Upper lobe of right lung (tissue), 1 donor: ENCODE measurements around the gene RAB12. TPM values are rescaled to one million over a fixed set of nuclear protein-coding genes. Genes with fewer than 3 reads are reported as not detected.

Experiments
- ATAC-seq: fragments of 200-7000 bp; cut with Tn5 transposase; one replicate; pipeline ENCODE4 v1.9.1; 2020; ENCODE audit warnings: mild to moderate bottlenecking, moderate library complexity
- DNase-seq: peaks from one replicate; pipeline ENCODE4 v3.0.0-alpha.2; 2020
- H3K27ac ChIP-seq: fragments of 200-600 bp; one replicate; pipeline ENCODE4 v1.8.0; 2022
- H3K27me3 ChIP-seq: fragments of 200-600 bp; one replicate; pipeline ENCODE4 v1.8.0; 2022; ENCODE audit warnings: mild to moderate bottlenecking
- H3K36me3 ChIP-seq: fragments of 200-600 bp; one replicate; pipeline ENCODE4 v1.8.0; 2022
- H3K4me1 ChIP-seq: fragments of 200-600 bp; one replicate; pipeline ENCODE4 v1.8.0; 2022
- H3K4me3 ChIP-seq: fragments of 200-600 bp; one replicate; pipeline ENCODE4 v1.8.0; 2022; ENCODE audit warnings: mild to moderate bottlenecking
- H3K9me3 ChIP-seq: fragments of 200-600 bp; one replicate; pipeline ENCODE4 v1.8.0; 2022
- CTCF ChIP-seq: fragments of 200-600 bp; IDR thresholded peaks from one replicate; pipeline ENCODE4 v1.8.0; 2022; ENCODE audit warnings: antibody characterized with exemption
- intact Hi-C: fragments of 100-400 bp; cut with DNase I; formaldehyde crosslinking; loops from one replicate; pipeline ENCODE4 v1.11.0; 2022
- total RNA-seq: library from RNA; stranded (reverse); fragmentation: NEBNext Ultra II Directional; extraction: Animal tissue kit (Norgen Biotek cat#: 25700); gene quantifications from one replicate; pipeline ENCODE4 v1.2.1, GENCODE V29; 2021
- donor health status: DM: no; HTN: yes; CAD: no; lungs with severe emphysema.

Gene RAB12
- total RNA-seq, 1 donor from 2014 or later: 48.6 TPM

DNA sequence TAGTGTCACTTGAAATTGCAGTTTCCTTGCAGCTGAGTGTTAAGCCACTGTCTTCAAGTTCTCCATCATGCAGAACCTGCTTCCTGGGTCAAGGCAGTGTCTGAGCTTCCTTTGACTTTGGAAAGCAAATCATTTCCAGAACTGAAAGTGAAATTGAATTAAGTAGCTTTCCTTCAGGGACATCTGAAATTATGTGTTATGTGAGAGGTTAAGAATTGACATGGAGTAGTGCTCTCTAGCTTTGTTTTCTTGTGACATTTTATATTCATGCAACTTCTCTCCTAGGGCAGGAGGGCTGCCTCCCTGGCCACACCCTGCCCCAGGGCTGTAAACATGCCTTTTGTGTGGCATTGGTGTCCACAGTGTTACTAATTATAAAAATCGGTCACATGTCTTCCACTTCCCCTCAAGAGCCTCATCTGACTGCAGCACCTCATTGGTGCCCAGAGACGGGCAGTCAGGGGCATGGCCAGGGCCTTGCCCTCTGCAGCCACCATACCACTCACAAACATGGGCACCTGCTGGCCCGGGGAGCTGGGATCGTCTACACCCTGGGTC, 14.4 kb downstream of the RAB12 start:
- Histone ChIP-seq H3K27me3 (no peaks in the 10 kb centered on the region), H3K4me1 (peaks cover 26% of the 10 kb centered on the region), H3K36me3 (peaks cover 26% of the 10 kb centered on the region), H3K27ac (peak overlapping the region; percentile 74), H3K9me3 (no peaks in the 10 kb centered on the region), H3K4me3 (peak overlapping the region; percentile 30)
- ATAC-seq (peak; percentile 96), DNase-seq (peak; percentile 76)
- intact Hi-C loops: no loop called here
- no peak for TF ChIP-seq CTCF

GRCh38 chr18:8625461-8626092, 16.3 kb downstream of the RAB12 start:
- no peak overlapping the region for H3K27ac ChIP-seq
- H3K9me3 ChIP-seq: no peaks in the 10 kb centered on the region
- peaks cover 23% of the 10 kb centered on the region for H3K4me1 ChIP-seq
- no peak for ATAC-seq
- no peak for TF ChIP-seq CTCF
- H3K4me3 ChIP-seq: no peak overlapping the region
- intact Hi-C loops: no loop called here
- peaks cover 26% of the 10 kb centered on the region for H3K36me3 ChIP-seq
- no peaks in the 10 kb centered on the region for H3K27me3 ChIP-seq
- no peak for DNase-seq

DNA sequence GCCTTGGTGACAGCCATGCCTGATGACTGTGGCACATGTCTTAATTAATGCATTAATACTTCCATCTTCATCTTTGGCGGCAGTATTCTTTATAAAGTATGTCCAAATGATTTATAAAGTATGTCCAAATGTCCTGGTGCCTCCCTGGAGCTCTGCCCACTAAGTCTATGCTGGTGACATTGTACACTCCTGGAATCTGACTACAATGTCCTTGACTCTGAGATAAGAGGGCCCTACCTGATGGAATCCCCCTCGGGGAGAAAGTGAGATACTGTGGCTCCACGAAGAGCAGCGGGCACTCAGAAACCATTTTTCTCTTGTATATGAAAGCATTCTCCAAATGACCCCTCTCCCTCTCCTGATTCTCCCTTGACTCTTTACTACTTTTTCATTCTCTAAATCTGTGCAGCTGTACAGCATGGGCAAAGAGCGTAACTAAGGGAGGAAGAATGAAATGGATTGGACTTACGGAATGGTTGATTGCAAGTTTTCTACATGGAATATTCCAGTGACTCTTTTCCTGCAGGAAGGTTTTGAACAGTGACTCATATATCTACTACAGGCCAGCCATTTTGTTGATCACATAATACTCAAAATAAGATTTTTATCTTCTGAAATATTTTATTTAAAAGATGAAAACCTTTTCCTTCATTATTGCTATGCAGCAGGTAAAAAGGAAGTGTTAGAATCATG, 17.3 kb downstream of the RAB12 start:
- DNase-seq (no peak), ATAC-seq (no peak)
- intact Hi-C loops: no loop called here
- Histone ChIP-seq H3K27me3 (no peaks in the 10 kb centered on the region), H3K4me1 (peaks cover 14% of the 10 kb centered on the region), H3K4me3 (no peak overlapping the region), H3K36me3 (peaks cover 26% of the 10 kb centered on the region), H3K9me3 (no peaks in the 10 kb centered on the region), H3K27ac (no peak overlapping the region)
- no peak for TF ChIP-seq CTCF

DNA sequence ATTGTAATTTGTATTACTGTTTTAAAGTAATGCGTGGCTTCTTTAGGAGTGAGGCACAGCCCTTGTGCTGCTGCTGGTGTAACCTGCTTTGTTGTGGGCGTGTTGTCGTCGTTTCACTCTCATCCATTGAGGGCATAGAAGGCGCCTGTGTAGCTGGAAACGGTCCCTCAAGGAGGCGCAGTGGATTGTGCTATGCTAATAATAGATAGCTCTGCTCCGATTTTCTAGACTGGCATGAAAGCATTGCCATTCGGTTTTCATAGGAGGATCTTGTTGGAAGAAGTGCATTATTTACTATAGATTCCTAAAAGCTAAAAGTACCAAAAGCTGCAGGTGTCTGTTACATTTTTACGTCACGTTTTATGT, 17.9 kb downstream of the RAB12 start:
- intact Hi-C loops: no loop called here
- Histone ChIP-seq H3K4me3 (no peak overlapping the region), H3K4me1 (peaks cover 14% of the 10 kb centered on the region), H3K9me3 (no peaks in the 10 kb centered on the region), H3K27me3 (no peaks in the 10 kb centered on the region), H3K36me3 (peaks cover 28% of the 10 kb centered on the region), H3K27ac (no peak overlapping the region)
- ATAC-seq (peak; percentile 45), DNase-seq (no peak)
- no peak for TF ChIP-seq CTCF

DNA sequence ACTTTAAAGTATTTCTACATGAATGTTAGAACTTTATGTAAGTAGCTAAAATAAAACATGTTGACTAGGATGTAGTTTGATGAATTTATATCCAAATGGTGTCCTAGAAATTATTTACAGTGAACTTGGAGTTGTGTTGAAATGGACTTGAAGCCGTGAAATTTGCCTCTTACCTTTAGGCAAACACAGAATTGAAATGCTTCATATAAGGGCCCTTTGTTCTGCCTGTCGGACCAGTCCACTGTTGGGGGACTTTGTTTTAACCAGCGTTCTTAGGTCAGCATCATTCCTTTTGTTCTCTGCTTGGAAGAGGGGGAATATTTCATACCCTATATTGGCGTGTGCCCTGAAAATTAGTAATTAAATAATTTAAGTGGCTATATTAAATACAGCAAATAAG, 18.3 kb downstream of the RAB12 start:
- H3K27me3 ChIP-seq: no peaks in the 10 kb centered on the region
- DNase-seq: no peak
- no peak for ATAC-seq
- intact Hi-C loops: no loop called here
- H3K9me3 ChIP-seq: no peaks in the 10 kb centered on the region
- peaks cover 14% of the 10 kb centered on the region for H3K4me1 ChIP-seq
- TF ChIP-seq CTCF: no peak
- no peak overlapping the region for H3K4me3 ChIP-seq
- no peak overlapping the region for H3K27ac ChIP-seq
- peaks cover 32% of the 10 kb centered on the region for H3K36me3 ChIP-seq
